ENCODE results near the gene DCAF8L2.
"Not testable (repeated sequence)": the region's sequence is repeated elsewhere in the genome, so short reads cannot be mapped to it uniquely, and the experiment has no call there.

The DCAF8L2 gene

DNA sequence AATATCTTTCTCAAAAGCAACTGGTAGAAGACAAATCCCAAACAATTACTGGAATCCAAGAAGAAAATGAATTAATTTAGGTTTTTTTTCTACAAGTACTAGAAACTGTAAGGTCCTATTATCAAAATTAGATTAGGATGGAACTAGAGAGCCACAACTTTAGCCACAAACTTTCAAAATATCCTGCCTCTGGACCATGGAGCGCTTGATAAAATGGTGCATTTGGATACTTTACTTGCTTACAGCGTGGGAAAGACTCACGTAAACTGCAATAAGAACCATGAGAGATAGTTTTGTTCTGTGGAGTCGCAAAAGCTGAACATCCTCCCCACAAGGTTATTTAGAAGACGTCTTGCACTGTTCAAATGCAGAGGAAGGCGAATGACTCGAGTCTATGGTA, at the start of gene DCAF8L2:
TSS of gene DCAF8L2 (plus strand) at position 301 of the 400 bp plus-strand sequence. CDS start 156,552 bp downstream, outside the sequence.
- no peak for DNase-seq (ENCODE audit: low read depth)

- not testable (repeated sequence) for DNase-seq (ENCODE audit: low read depth)
Measured at GRCh38 chrX:27541161-27541560, 49.0 kb upstream of the DCAF8L2 start.

DNA sequence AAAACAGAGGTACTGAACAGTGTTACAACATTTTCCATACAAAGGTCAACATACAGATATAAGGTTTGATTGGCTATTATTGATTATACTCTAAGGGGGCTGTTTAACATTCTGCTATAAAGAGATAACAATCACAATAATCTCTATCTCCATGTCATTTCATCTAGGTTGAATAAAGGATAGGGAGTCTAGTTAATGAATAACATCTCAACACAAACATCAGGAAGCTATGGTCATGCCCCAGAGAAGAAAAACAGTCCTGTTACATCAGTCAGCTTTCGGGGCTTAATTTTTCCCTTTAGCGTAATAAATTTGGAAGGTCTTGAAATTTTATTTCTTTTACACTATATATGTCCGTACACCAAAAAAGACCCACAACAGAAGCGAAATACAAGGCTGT, 41.5 kb upstream of the DCAF8L2 start:
- DNase-seq (ENCODE audit: low read depth) = no peak

- no peak for DNase-seq (ENCODE audit: low read depth)
Measured at GRCh38 chrX:27549688-27550087, 40.5 kb upstream of the DCAF8L2 start.

- no peak for DNase-seq (ENCODE audit: low read depth)
Measured at GRCh38 chrX:27555514-27555913, 34.6 kb upstream of the DCAF8L2 start.

- no peak for DNase-seq (ENCODE audit: low read depth)
Measured at GRCh38 chrX:27565992-27566391, 24.2 kb upstream of the DCAF8L2 start.

DNA sequence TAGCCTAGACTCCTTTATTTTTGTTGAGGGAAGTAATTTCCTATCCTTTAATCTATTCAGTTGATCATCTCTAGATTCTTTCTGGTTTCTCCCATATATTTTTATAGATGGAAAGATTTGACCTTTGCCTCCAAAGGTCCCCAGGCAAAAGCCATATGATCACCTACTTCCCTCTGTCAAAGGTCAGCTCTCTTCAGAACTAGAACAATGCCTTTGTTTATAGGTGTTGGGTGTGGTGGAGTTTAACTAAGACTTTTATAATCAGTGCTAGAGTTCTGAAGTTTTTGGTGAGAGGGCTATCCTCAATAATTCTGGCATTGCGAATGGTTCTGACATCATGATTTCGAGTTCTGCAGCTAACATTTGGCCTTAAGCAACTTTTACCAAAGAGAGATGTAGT, 19.0 kb upstream of the DCAF8L2 start:
- no peak for DNase-seq (ENCODE audit: low read depth)

DNA sequence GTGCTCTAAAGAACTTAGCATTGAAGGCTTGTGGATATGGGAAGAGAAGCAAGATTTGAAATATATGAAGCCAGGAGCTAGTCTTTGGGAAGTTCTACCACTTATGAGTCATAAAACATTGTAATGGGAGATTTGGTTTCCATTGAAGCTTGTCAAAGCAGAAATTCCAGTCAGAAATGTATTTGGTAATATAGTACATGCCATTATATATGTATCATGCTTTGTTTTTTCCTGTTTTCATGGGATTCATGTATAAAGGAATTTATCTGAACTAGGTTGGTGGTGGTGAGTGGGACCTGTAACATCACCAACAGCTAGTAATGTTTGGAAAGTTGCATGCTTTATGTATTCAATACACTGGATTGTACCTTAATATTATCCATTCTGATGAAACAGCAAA, 14.6 kb upstream of the DCAF8L2 start:
- no peak for DNase-seq (ENCODE audit: low read depth)

- no peak for DNase-seq (ENCODE audit: low read depth)
Measured at GRCh38 chrX:27583976-27584375, 6.2 kb upstream of the DCAF8L2 start.

- no peak for DNase-seq (ENCODE audit: low read depth)
Measured at GRCh38 chrX:27591938-27592337, 1.8 kb downstream of the DCAF8L2 start.

- DNase-seq (ENCODE audit: low read depth) = no peak
Measured at GRCh38 chrX:27597508-27597907, 7.4 kb downstream of the DCAF8L2 start.

GRCh38 chrX:27598312-27598711, 8.2 kb downstream of the DCAF8L2 start:
- DNase-seq (ENCODE audit: low read depth) = no peak

- DNase-seq (ENCODE audit: low read depth) = no peak
Measured at GRCh38 chrX:27599928-27600327, 9.8 kb downstream of the DCAF8L2 start.

DNA sequence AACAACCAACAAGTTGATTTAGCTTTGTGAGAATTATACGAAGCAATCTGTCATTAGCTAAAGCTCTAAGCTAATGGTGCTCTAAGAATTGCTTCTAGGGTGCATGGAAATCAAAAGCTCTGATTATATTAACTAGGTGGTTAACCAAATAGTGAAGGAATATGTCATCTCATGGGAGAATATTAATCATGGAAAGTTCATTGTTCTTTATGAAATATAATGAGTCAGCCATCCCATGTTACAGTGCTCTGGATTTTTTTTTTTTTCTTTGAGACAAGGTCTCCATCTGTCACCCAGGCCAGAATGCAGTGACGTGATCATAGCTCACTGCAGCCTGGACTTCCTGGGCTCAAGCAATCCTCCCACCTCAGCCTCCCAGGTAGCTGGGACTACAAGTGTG, 10.5 kb downstream of the DCAF8L2 start:
- no peak for DNase-seq (ENCODE audit: low read depth)

DNA sequence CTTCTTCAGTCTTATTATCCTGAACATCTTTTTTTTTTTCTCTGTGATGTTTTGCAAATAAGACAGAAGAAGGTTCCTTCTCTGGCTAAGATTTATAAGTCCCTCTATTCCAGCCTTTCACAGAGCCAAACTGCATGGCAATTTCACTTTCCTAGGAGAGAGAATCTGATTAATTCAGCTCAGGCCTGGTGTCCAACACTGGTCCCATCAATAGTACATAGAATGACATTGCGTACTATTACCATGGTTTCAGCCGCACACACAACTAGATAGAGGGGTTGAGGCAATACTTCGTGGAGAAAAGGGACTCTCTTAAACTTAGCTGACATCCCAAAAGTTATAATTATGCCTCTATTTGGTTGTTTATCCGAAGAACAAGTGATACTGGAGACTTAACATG, 18.5 kb downstream of the DCAF8L2 start:
- DNase-seq (ENCODE audit: low read depth) = no peak

DNA sequence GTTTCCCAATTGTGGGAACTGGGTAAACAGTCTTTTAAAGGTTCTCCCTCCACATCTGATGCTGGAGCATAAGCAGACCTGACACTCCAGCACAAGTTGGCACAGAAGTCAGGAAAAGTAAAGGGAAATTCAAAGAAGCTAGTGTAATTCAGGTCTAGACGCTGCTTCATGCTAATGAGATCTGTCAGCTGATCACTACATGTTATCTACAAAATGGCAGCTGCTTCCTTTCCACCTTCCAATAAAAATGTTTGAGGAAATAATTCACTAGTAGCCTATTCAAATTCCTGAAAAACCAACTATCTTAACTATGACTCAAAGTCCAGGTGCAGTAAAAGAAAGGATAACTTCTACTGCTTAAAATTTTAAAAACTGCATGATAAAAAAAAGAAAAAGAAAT, 29.3 kb downstream of the DCAF8L2 start:
- DNase-seq (ENCODE audit: low read depth) = no peak

- DNase-seq (ENCODE audit: low read depth) = peak; percentile 1
Measured at GRCh38 chrX:27619975-27620374, 29.8 kb downstream of the DCAF8L2 start.

- no peak for DNase-seq (ENCODE audit: low read depth)
Measured at GRCh38 chrX:27622883-27623282, 32.7 kb downstream of the DCAF8L2 start.

DNA sequence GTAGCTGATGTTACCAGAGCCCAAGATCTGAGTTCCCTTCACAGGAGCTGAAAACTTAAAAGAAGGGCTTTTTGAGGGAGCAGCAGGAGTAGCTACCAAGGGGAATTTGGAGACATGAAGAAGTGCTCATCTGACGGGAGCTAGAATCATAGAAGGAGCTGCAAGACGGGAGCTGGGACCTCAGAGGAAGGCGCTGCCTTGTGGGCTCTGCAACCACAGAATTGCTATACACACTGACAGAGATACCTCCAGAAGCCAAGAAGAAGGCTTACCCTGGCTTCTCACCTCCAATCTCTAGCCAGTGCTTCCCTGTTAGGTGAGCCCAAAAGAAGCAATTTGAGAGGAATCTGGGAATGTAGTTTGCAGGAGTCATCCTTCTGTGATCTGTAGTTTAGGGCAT, 35.9 kb downstream of the DCAF8L2 start:
- no peak for DNase-seq (ENCODE audit: low read depth)

GRCh38 chrX:27633328-27633727, 43.2 kb downstream of the DCAF8L2 start:
- DNase-seq (ENCODE audit: low read depth) = no peak

DNA sequence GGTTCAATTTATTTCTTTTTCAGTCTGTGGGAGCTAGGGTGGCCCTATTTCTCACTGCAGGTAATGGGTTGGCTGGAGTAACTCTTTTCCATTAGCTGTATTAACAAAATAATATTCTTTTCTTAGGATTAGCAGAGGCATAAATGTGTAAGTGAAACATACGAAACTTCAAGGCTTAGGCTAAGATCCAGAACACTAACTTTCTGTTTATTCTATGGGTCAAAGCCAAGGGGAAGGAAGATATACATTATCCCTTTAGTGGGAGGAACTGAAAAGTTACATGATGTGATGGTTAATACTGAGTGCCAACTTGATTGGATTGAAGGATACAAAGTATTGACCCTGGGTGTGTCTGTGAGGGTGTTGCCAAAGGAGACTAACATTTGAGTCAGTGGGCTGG, 66.4 kb downstream of the DCAF8L2 start:
- DNase-seq (ENCODE audit: low read depth) = no peak

- no peak for DNase-seq (ENCODE audit: low read depth)
Measured at GRCh38 chrX:27660878-27661277, 70.7 kb downstream of the DCAF8L2 start.

- DNase-seq (ENCODE audit: low read depth) = no peak
Measured at GRCh38 chrX:27671234-27671633, 81.1 kb downstream of the DCAF8L2 start.

DNA sequence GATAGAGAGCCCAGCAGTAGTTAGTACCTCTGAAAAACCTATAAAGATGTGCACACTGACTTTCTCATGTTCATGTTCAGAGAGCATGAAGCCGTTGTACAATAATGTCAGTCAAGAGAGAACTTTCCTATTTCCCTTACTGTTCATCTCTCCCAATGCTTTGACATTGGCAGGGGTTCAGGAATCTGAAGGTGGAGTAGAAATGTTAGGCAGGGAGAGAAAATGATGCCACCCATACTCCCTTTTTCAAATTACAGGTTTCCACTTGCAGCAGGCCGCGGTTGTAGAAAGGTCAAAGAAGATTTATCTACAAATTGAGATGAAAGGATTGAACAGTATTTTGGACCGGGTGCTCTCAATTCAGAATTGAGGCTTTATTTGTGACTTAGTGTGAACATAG, 84.3 kb downstream of the DCAF8L2 start:
- DNase-seq (ENCODE audit: low read depth) = no peak

DNA sequence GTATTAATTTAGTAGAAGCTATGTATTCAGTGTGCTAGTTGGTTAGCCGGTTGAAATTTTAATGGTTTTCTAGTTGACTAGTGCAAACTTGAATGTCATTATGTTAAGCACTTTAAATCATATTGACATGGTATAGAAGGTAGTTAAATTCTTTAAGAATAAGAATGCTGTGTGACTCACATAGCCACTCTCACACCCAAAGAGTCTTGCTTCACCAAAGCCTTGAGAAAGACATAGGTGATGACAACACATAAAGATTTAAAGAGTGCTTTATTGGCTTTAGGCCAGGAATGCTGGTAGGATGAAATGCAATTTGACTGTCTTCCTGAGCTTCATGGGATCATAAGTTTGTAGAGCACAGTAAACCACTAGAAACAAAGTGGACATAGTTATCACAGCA, 85.3 kb downstream of the DCAF8L2 start:
- DNase-seq (ENCODE audit: low read depth) = no peak

Measured in stromal cell of bone marrow (primary cell).